Smooth muscle cell (in vitro differentiated cells): ENCODE data around the gene ABI2. TPM values are rescaled to one million over a fixed set of nuclear protein-coding genes. Genes with fewer than 3 reads are reported as not detected.

ENCODE experiments used
- DNase-seq: peaks from one replicate; lab custom pipeline; 2025; ENCODE audit not compliant: unreplicated experiment; lab: John Stamatoyannopoulos, UW
- H2AFZ ChIP-seq: fragments of 200-600 bp; sonication (generic); 2 replicates; pipeline ENCODE4 v1.6.0; 2016; ENCODE audit warnings: antibody characterized with exemption, low read depth, mild to moderate bottlenecking
- H3F3A ChIP-seq: fragments of 200-600 bp; sonication (generic); 2 replicates; pipeline ENCODE4 v1.6.0; 2017; ENCODE audit warnings: antibody characterized with exemption, low read depth
- H3K27ac ChIP-seq: fragments of 200-600 bp; sonication (generic); 2 replicates; pipeline ENCODE4 v1.5.1; 2016; ENCODE audit warnings: low read depth, mild to moderate bottlenecking
- H3K27me3 ChIP-seq: fragments of 200-600 bp; sonication (generic); 2 replicates; pipeline ENCODE4 v1.6.1; 2016; ENCODE audit warnings: low read depth, mild to moderate bottlenecking
- H3K36me3 ChIP-seq: fragments of 200-600 bp; sonication (generic); 2 replicates; pipeline ENCODE4 v1.5.1; 2016; ENCODE audit warnings: low read depth
- H3K4me1 ChIP-seq: fragments of 200-600 bp; sonication (generic); 2 replicates; pipeline ENCODE4 v1.5.1; 2016; ENCODE audit warnings: low read depth
- H3K4me2 ChIP-seq: fragments of 200-600 bp; sonication (generic); 2 replicates; pipeline ENCODE4 v1.6.0; 2016; ENCODE audit warnings: mild to moderate bottlenecking
- H3K4me3 ChIP-seq: fragments of 200-600 bp; sonication (generic); 2 replicates; pipeline ENCODE4 v1.5.1; 2016; ENCODE audit warnings: mild to moderate bottlenecking
- H3K79me2 ChIP-seq: fragments of 200-600 bp; sonication (generic); 2 replicates; pipeline ENCODE4 v1.6.0; 2016; ENCODE audit warnings: low read depth, mild to moderate bottlenecking
- H3K9ac ChIP-seq: fragments of 200-600 bp; sonication (generic); 2 replicates; pipeline ENCODE4 v1.6.0; 2016; ENCODE audit warnings: low read depth
- H3K9me3 ChIP-seq: fragments of 200-600 bp; sonication (generic); replicated peaks from 2 replicates; pipeline ENCODE4 v1.5.1; 2016; ENCODE audit warnings: low read depth
- H4K20me1 ChIP-seq: fragments of 200-600 bp; sonication (generic); 2 replicates; pipeline ENCODE4 v1.6.0; 2016; ENCODE audit warnings: low read depth
- WGBS: methylation state at CpG from one replicate; pipeline ENCODE4 v1.1.7; 2016; ENCODE audit warnings: low lambda C conversion rate; 5-methylcytosine and 5-hydroxymethylcytosine counted together
- polyA plus RNA-seq: library from polyadenylated mRNA; unstranded; fragments of >200 nt; fragmentation: Nextera tagmentation; extraction: Ambion mirVana; gene quantifications from 2 replicates; pipeline ENCODE4 v1.2.1, GENCODE V29; 2016
- total RNA-seq: library from RNA; depleted of rRNA; stranded (reverse); fragments of >200 nt; gene quantifications from 2 replicates; pipeline ENCODE4 v1.2.3, GENCODE V29; 2014
- TF ChIP-seq, protein P1 (sequence below): fragments of 200-600 bp; sonication (generic); IDR thresholded peaks from 2 replicates; pipeline ENCODE4 v1.5.1; 2017; ENCODE audit warnings: borderline replicate concordance, mild to moderate bottlenecking, antibody characterized with exemption; ENCODE audit not compliant: insufficient read depth, poor library complexity, severe bottlenecking

Gene ABI2
- total and polyA plus RNA-seq, 2 experiments from 2014 or later = 25.5 to 34.2 TPM

DNA sequence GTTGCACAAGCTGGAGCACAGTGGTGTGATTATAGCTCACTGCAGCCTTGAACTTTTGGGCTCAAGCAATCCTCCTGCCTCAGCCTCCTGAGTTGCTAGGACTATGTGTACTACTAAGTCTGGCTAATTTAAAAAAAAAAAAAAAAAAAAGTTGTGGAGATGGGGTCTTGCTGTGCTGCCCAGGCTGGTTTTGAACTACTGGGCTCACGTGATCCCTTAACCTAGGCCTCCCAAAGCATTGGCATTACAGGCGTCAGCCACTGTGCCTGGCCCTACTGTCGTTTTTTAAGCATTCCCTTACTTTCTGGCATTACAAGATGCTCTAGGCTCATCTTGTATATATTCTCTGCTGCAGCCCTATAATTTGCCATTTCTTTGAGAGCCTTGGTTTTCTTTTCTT lies 118.6 kb downstream of the ABI2 start:
- TF ChIP-seq, protein P1, sequence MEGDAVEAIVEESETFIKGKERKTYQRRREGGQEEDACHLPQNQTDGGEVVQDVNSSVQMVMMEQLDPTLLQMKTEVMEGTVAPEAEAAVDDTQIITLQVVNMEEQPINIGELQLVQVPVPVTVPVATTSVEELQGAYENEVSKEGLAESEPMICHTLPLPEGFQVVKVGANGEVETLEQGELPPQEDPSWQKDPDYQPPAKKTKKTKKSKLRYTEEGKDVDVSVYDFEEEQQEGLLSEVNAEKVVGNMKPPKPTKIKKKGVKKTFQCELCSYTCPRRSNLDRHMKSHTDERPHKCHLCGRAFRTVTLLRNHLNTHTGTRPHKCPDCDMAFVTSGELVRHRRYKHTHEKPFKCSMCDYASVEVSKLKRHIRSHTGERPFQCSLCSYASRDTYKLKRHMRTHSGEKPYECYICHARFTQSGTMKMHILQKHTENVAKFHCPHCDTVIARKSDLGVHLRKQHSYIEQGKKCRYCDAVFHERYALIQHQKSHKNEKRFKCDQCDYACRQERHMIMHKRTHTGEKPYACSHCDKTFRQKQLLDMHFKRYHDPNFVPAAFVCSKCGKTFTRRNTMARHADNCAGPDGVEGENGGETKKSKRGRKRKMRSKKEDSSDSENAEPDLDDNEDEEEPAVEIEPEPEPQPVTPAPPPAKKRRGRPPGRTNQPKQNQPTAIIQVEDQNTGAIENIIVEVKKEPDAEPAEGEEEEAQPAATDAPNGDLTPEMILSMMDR = no peak
- Histone ChIP-seq H3K79me2 (no peaks in the 10 kb centered on the region), H3K36me3 (peaks cover 21% of the 10 kb centered on the region), H4K20me1 (no peaks in the 10 kb centered on the region), H3K27me3 (no peaks in the 10 kb centered on the region), H3K27ac (no peak overlapping the region), H3K9me3 (no peaks in the 10 kb centered on the region), H3K4me3 (no peak overlapping the region), H2AFZ (no peak overlapping the region), H3F3A (peaks cover 3% of the 10 kb centered on the region), H3K4me2 (no peak overlapping the region), H3K4me1 (peaks cover 3% of the 10 kb centered on the region), H3K9ac (no peak overlapping the region)
- DNase-seq = no peak
- WGBS = 97% methylated on average over 3 of the region's 3 CpGs

DNA sequence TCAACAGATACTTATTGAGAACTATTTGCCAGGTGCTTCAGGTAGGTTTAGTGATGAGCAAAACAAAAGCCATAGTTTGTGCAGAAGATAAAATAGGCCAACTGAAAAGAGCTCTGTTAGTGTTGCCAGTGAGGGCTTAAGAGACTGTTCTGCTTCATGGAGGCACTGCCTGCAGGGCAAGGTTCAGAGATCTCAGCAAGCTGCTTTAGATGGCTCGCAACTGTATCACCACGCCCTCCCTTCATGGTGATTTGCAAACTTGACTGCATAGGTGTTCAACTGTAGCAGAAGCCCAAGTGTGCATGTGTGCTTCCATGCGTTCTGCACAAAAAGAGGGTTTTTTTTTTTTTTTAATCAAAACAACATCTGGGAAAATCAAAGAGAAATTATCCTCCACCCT lies 122.4 kb downstream of the ABI2 start:
- Histone ChIP-seq H3K4me3 (no peak overlapping the region), H3F3A (peaks cover 3% of the 10 kb centered on the region), H3K4me2 (no peak overlapping the region), H3K4me1 (peaks cover 3% of the 10 kb centered on the region), H4K20me1 (no peaks in the 10 kb centered on the region), H3K27me3 (no peaks in the 10 kb centered on the region), H3K36me3 (peaks cover 29% of the 10 kb centered on the region), H3K27ac (no peak overlapping the region), H3K79me2 (no peaks in the 10 kb centered on the region), H2AFZ (no peak overlapping the region), H3K9ac (no peak overlapping the region), H3K9me3 (no peaks in the 10 kb centered on the region)
- DNase-seq = no peak
- TF ChIP-seq, protein P1 = no peak
- 92% methylated on average over 3 of the region's 3 CpGs for WGBS

DNA sequence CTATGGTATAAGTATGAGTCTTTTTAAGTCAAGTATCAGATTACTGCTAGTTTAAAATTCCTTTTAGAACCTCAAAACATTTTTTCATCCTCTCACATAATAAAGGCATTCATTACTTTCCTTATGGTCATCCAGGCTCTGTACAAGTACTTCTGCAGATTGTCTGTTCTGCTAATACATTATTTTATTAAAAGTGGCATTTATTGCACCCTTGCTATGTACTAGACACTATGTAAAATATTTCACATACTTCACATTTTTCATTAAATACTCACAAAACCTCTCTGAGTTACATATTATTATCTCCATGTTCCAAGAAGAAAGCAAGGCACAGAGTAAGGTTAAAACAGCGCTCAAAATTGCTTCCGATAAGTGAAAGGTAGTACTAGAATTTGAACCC lies 122.8 kb downstream of the ABI2 start:
- DNase-seq = no peak
- Histone ChIP-seq H3K9ac (no peak overlapping the region), H3K36me3 (peaks cover 29% of the 10 kb centered on the region), H3K4me2 (peak overlapping the region; percentile 31), H3K4me3 (no peak overlapping the region), H3F3A (peaks cover 3% of the 10 kb centered on the region), H3K79me2 (no peaks in the 10 kb centered on the region), H3K27ac (peak overlapping the region; percentile 9), H3K9me3 (no peaks in the 10 kb centered on the region), H3K27me3 (no peaks in the 10 kb centered on the region), H2AFZ (no peak overlapping the region), H4K20me1 (no peaks in the 10 kb centered on the region), H3K4me1 (peaks cover 3% of the 10 kb centered on the region)
- TF ChIP-seq, protein P1 = no peak
- WGBS = 91% methylated on average over 2 of the region's 2 CpGs

DNA sequence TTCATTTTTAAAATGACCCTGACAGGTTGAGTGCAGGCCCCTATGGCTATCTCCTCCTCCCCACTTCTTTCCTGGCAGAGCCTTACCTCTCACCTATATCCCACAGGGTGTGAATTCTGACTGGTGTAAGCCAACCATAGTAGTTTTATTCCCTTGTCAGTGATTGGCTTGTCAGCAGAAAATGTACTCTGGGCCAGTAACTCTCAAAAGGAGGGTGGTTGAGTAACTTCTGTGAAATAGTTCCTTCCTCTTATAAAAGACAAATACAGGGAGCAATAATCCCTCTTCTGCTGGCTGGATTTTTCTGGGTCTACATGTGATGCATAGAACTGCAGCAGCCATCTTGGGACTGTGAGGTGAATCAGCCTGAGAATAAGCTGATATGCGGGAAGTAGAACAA lies 123.5 kb downstream of the ABI2 start:
- Histone ChIP-seq H3K79me2 (no peaks in the 10 kb centered on the region), H3K4me3 (no peak overlapping the region), H3K27ac (peak overlapping the region; percentile 9), H3K36me3 (peaks cover 29% of the 10 kb centered on the region), H3K9ac (no peak overlapping the region), H2AFZ (no peak overlapping the region), H4K20me1 (no peaks in the 10 kb centered on the region), H3K9me3 (no peaks in the 10 kb centered on the region), H3K27me3 (no peaks in the 10 kb centered on the region), H3F3A (peaks cover 3% of the 10 kb centered on the region), H3K4me2 (peak overlapping the region; percentile 31), H3K4me1 (peaks cover 3% of the 10 kb centered on the region)
- no peak for DNase-seq
- WGBS = 88% methylated on average over 1 of the region's 1 CpG
- TF ChIP-seq, protein P1 = no peak
